Measurements from ENCODE around the gene DENND2A.

GRCh38 chr7:140552240-140552679 lies 88.4 kb downstream of the DENND2A start:
- TF ChIP-seq SMC3 (IDR thresholded peaks at IDR 0.05) = no peak
- TF ChIP-seq, protein P1, sequence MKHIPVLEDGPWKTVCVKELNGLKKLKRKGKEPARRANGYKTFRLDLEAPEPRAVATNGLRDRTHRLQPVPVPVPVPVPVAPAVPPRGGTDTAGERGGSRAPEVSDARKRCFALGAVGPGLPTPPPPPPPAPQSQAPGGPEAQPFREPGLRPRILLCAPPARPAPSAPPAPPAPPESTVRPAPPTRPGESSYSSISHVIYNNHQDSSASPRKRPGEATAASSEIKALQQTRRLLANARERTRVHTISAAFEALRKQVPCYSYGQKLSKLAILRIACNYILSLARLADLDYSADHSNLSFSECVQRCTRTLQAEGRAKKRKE (CRISPR knock-in tag; IDR thresholded peaks at IDR 0.05; ENCODE audit: low read depth) = no peak
- TF ChIP-seq, protein P2, sequence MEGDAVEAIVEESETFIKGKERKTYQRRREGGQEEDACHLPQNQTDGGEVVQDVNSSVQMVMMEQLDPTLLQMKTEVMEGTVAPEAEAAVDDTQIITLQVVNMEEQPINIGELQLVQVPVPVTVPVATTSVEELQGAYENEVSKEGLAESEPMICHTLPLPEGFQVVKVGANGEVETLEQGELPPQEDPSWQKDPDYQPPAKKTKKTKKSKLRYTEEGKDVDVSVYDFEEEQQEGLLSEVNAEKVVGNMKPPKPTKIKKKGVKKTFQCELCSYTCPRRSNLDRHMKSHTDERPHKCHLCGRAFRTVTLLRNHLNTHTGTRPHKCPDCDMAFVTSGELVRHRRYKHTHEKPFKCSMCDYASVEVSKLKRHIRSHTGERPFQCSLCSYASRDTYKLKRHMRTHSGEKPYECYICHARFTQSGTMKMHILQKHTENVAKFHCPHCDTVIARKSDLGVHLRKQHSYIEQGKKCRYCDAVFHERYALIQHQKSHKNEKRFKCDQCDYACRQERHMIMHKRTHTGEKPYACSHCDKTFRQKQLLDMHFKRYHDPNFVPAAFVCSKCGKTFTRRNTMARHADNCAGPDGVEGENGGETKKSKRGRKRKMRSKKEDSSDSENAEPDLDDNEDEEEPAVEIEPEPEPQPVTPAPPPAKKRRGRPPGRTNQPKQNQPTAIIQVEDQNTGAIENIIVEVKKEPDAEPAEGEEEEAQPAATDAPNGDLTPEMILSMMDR (IDR thresholded peaks at IDR 0.05) = no peak
- no peak for TF ChIP-seq MYC (IDR thresholded peaks at IDR 0.05; ENCODE audit: borderline replicate concordance, low read length)
- TF ChIP-seq HDAC2 (IDR thresholded peaks at IDR 0.05) = no peak
- TF ChIP-seq RFX5 (IDR thresholded peaks at IDR 0.05) = no peak
- no peak for TF ChIP-seq EP300 (IDR thresholded peaks at IDR 0.05)
- TF ChIP-seq FOSB (CRISPR knock-in tag; IDR thresholded peaks at IDR 0.05) = no peak
- no peak for TF ChIP-seq RAD21 (conservative IDR thresholded peaks at IDR 0.05 in 1 of 2, IDR thresholded peaks at IDR 0.05 in 1 of 2)
- TF ChIP-seq, protein P3, sequence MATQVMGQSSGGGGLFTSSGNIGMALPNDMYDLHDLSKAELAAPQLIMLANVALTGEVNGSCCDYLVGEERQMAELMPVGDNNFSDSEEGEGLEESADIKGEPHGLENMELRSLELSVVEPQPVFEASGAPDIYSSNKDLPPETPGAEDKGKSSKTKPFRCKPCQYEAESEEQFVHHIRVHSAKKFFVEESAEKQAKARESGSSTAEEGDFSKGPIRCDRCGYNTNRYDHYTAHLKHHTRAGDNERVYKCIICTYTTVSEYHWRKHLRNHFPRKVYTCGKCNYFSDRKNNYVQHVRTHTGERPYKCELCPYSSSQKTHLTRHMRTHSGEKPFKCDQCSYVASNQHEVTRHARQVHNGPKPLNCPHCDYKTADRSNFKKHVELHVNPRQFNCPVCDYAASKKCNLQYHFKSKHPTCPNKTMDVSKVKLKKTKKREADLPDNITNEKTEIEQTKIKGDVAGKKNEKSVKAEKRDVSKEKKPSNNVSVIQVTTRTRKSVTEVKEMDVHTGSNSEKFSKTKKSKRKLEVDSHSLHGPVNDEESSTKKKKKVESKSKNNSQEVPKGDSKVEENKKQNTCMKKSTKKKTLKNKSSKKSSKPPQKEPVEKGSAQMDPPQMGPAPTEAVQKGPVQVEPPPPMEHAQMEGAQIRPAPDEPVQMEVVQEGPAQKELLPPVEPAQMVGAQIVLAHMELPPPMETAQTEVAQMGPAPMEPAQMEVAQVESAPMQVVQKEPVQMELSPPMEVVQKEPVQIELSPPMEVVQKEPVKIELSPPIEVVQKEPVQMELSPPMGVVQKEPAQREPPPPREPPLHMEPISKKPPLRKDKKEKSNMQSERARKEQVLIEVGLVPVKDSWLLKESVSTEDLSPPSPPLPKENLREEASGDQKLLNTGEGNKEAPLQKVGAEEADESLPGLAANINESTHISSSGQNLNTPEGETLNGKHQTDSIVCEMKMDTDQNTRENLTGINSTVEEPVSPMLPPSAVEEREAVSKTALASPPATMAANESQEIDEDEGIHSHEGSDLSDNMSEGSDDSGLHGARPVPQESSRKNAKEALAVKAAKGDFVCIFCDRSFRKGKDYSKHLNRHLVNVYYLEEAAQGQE (IDR thresholded peaks at IDR 0.05) = no peak
- TF ChIP-seq CHD2 (IDR thresholded peaks at IDR 0.05; ENCODE audit: low read length, partially characterized antibody) = no peak
- TF ChIP-seq, protein P4, sequence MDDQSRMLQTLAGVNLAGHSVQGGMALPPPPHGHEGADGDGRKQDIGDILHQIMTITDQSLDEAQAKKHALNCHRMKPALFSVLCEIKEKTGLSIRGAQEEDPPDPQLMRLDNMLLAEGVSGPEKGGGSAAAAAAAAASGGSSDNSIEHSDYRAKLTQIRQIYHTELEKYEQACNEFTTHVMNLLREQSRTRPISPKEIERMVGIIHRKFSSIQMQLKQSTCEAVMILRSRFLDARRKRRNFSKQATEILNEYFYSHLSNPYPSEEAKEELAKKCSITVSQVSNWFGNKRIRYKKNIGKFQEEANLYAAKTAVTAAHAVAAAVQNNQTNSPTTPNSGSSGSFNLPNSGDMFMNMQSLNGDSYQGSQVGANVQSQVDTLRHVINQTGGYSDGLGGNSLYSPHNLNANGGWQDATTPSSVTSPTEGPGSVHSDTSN (IDR thresholded peaks at IDR 0.05) = no peak

All from A549 (cell line).